Sigmoid colon (tissue), 7 donors: ENCODE measurements around the gene RBPJ. TPM values are rescaled to one million over a fixed set of nuclear protein-coding genes. Genes with fewer than 3 reads are reported as not detected.

Source experiments
- DNase-seq: peaks from one replicate; pipeline ENCODE4 v3.0.0-alpha.2; 2019
- H3K27ac ChIP-seq, 4 donors: fragments of 200-600 bp; sonication (generic); one replicate each; pipeline ENCODE4 v1.5.1; 2016 to 2019; ENCODE audit warnings: mild to moderate bottlenecking in 1 of 4
- H3K27me3 ChIP-seq, 3 donors: fragments of 200-600 bp; sonication (generic); one replicate each; pipeline ENCODE4 v1.5.1; 2019; ENCODE audit warnings: mild to moderate bottlenecking in 1 of 3
- H3K36me3 ChIP-seq, 4 donors: fragments of 200-600 bp; sonication (generic); one replicate each; pipeline ENCODE4 v1.5.1; 2016 to 2019
- H3K4me1 ChIP-seq, 4 donors: fragments of 200-600 bp; sonication (generic); one replicate each; pipeline ENCODE4 v1.5.1; 2017 to 2019
- H3K4me3 ChIP-seq, 4 donors: fragments of 200-600 bp; sonication (generic); one replicate each; pipeline ENCODE4 v1.5.1; 2017 to 2019; ENCODE audit warnings: mild to moderate bottlenecking in 2 of 4, moderate library complexity in 1 of 4
- H3K9me3 ChIP-seq, 4 donors: fragments of 200-600 bp in 3 of 4; sonication (generic) in 3 of 4; one replicate each; pipeline versions ENCODE4 v1.5.1 to v1.6.1; 2013 to 2019
- EP300 ChIP-seq, 4 donors: sonication (generic); formaldehyde crosslinking; IDR thresholded peaks; one replicate each; pipeline ENCODE4 v1.6.1; 2017; ENCODE audit warnings: antibody characterized with exemption in 4 of 4
- POLR2A ChIP-seq, 2 donors: fragments of 450-650 bp; IDR thresholded peaks; one replicate each; pipeline ENCODE4 v1.6.1; 2016; ENCODE audit warnings: antibody characterized with exemption in 2 of 2, mild to moderate bottlenecking in 2 of 2, moderate library complexity in 2 of 2
- POLR2AphosphoS5 ChIP-seq, 4 donors: sonication (generic); formaldehyde crosslinking; IDR thresholded peaks; one replicate each; pipeline ENCODE4 v1.6.1; 2017; ENCODE audit warnings: antibody characterized with exemption in 4 of 4
- WGBS, 2 donors: extraction: QIAGEN DNeasy Blood & Tissue Kit; methylation state at CpG; one replicate each; pipeline ENCODE4 v1.1.7; 2013; 5-methylcytosine and 5-hydroxymethylcytosine counted together
- intact Hi-C: fragments of 100-400 bp; cut with DNase I; formaldehyde crosslinking; loops from one replicate; pipeline ENCODE4 v1.15.1; 2023
- polyA plus RNA-seq, 3 donors: library from polyadenylated mRNA; stranded (reverse); fragments of 200-250 nt; gene quantifications; one replicate each; pipeline ENCODE4 v1.2.3, GENCODE V29; 2013
- total RNA-seq, 4 donors: library from RNA; depleted of rRNA; stranded (reverse); fragments of >200 nt; gene quantifications; one replicate each; pipeline ENCODE4 v1.1.0, GENCODE V29; 2016
- TF ChIP-seq, protein P1 (sequence below), 4 experiments: fragments of 450-650 bp in 3 of 4; fragments of 200-600 bp in 1 of 4; IDR thresholded peaks; one replicate each; pipeline ENCODE4 v1.5.1; 2016 to 2019; ENCODE audit warnings: antibody characterized with exemption in 4 of 4, mild to moderate bottlenecking in 3 of 4, moderate library complexity in 2 of 4
- donor health status: healthy with polysubstance abuse.
- donor health status: Bipolar disorder and iron deficiency.
- donor health status: healthy.

Gene RBPJ
- total and polyA plus RNA-seq, 7 donors, result 15.0 to 114 (median 78.4) TPM

DNA sequence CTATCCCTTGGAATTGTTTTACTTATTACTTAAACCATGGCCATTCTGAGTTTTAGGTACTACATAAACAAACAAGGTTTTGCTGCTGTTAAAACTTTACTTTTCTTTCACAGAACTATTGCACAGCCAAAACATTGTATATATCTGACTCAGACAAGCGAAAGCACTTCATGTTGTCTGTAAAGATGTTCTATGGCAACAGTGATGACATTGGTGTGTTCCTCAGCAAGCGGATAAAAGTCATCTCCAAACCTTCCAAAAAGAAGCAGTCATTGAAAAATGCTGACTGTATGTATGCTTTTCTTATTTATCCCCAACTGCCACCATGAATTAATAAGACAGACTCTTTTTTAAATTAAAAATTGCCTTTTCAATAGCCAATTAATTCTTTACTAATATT, 99.6 kb downstream of the RBPJ start:
- WGBS, 2 donors, result 91 to 95% methylated on average over 2 of the region's 2 CpGs
- Histone ChIP-seq H3K4me3 (no peak overlapping the region), H3K27me3 (no peaks in the 10 kb centered on the region), H3K36me3 (peaks cover 0 to 39% (median 0%) of the 10 kb centered on the region in 4 donors), H3K27ac (peak overlapping the region in 2 of 4 donors; percentile 66 to 68), H3K9me3 (no peaks in the 10 kb centered on the region), H3K4me1 (peaks cover 0 to 49% (median 21%) of the 10 kb centered on the region in 4 donors)
- intact Hi-C loops, result no loop called here
- no peak for DNase-seq
- TF ChIP-seq EP300 (IDR thresholded peaks at IDR 0.05), result no peak
- TF ChIP-seq POLR2AphosphoS5 (IDR thresholded peaks at IDR 0.05), result peak in 2 of 4 donors; percentile 8 to 11

DNA sequence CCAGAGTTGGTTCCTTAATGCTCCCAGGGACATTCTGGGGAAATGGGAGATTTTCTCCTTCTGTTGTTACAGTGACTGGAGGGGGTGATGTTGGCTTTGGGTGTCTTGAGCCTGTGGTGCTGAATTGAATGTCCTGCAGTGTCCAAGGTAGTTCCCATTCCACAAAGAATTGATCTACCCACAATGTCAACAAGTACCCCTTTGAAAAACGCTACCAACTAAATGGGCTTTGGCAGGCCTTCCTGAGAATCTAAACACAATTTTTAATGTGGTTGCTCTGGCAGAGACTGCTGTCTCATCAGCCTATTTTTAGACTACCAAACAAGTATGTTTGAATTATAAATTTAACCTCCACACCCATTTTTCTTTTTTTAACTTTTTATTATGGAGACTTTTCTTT, 100.1 kb downstream of the RBPJ start:
- Histone ChIP-seq H3K4me1 (peaks cover 0 to 44% (median 18%) of the 10 kb centered on the region in 4 donors), H3K9me3 (no peaks in the 10 kb centered on the region), H3K27me3 (no peaks in the 10 kb centered on the region), H3K4me3 (no peak overlapping the region), H3K36me3 (peaks cover 0 to 39% (median 0%) of the 10 kb centered on the region in 4 donors), H3K27ac (peak overlapping the region in 3 of 4 donors; percentile 15 to 68 (median 66))
- 51 to 71% methylated on average over 1 of the region's 1 CpG for WGBS, 2 donors
- TF ChIP-seq POLR2AphosphoS5 (IDR thresholded peaks at IDR 0.05) (peak in 2 of 4 donors; percentile 12 to 25), POLR2A (IDR thresholded peaks at IDR 0.05) (no peak), EP300 (IDR thresholded peaks at IDR 0.05) (no peak)
- TF ChIP-seq, protein P1, sequence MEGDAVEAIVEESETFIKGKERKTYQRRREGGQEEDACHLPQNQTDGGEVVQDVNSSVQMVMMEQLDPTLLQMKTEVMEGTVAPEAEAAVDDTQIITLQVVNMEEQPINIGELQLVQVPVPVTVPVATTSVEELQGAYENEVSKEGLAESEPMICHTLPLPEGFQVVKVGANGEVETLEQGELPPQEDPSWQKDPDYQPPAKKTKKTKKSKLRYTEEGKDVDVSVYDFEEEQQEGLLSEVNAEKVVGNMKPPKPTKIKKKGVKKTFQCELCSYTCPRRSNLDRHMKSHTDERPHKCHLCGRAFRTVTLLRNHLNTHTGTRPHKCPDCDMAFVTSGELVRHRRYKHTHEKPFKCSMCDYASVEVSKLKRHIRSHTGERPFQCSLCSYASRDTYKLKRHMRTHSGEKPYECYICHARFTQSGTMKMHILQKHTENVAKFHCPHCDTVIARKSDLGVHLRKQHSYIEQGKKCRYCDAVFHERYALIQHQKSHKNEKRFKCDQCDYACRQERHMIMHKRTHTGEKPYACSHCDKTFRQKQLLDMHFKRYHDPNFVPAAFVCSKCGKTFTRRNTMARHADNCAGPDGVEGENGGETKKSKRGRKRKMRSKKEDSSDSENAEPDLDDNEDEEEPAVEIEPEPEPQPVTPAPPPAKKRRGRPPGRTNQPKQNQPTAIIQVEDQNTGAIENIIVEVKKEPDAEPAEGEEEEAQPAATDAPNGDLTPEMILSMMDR (IDR thresholded peaks at IDR 0.05), result no peak
- no peak for DNase-seq
- intact Hi-C loops, result no loop called here

DNA sequence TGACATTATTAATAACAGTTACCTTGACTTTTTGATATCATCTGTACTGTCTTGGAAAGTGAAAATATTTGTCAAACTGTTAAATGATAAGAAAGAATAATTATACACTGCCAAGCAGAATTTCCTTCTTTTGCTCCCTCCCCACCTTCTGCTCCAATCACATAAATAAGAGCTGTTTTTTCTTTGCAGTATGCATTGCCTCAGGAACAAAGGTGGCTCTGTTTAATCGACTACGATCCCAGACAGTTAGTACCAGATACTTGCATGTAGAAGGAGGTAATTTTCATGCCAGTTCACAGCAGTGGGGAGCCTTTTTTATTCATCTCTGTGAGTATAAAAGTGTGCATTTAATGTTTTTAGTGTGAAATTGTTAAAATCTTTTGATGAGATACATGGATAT, 103.3 kb downstream of the RBPJ start:
- TF ChIP-seq POLR2A (IDR thresholded peaks at IDR 0.05), result no peak
- TF ChIP-seq, protein P1 (IDR thresholded peaks at IDR 0.05), result no peak
- TF ChIP-seq POLR2AphosphoS5 (IDR thresholded peaks at IDR 0.05), result no peak
- TF ChIP-seq EP300 (IDR thresholded peaks at IDR 0.05), result no peak
- Histone ChIP-seq H3K36me3 (peaks cover 0 to 49% (median 2%) of the 10 kb centered on the region in 4 donors), H3K9me3 (no peaks in the 10 kb centered on the region), H3K27me3 (no peaks in the 10 kb centered on the region), H3K4me1 (peaks cover 0 to 43% (median 17%) of the 10 kb centered on the region in 4 donors), H3K4me3 (no peak overlapping the region), H3K27ac (no peak overlapping the region)
- no peak for DNase-seq
- intact Hi-C loops, result no loop called here
- 24 to 71% methylated on average over 2 of the region's 2 CpGs for WGBS, 2 donors

DNA sequence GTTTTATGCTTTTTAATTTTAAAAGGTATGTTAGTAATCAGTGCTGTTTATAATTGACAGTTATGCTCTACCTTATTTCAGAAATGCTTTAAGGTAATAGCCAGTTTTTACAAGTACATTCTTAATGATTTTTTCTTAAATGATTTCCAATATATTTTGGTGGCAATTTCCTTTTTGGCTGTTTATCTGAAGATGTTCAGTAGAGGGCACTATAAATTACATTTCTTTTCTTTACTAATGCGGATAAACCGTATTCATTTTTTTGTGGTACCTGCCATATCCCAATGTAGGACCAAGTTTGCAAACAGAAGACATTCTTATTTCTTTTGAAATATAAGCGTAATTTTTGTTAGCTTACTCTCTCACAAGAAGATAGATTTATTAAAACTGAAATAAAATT, 104.0 kb downstream of the RBPJ start:
- no peak overlapping the region for H3K4me3 ChIP-seq
- DNase-seq, result no peak
- no peak overlapping the region for H3K27ac ChIP-seq
- no peaks in the 10 kb centered on the region for H3K27me3 ChIP-seq
- no peaks in the 10 kb centered on the region for H3K9me3 ChIP-seq
- peaks cover 0 to 56% (median 7%) of the 10 kb centered on the region in 4 donors for H3K36me3 ChIP-seq
- WGBS, 2 donors, result 97 to 98% methylated on average over 3 of the region's 3 CpGs
- intact Hi-C loops, result no loop called here
- H3K4me1 ChIP-seq, result peaks cover 0 to 38% (median 17%) of the 10 kb centered on the region in 4 donors
- TF ChIP-seq EP300 (IDR thresholded peaks at IDR 0.05) (no peak), POLR2AphosphoS5 (IDR thresholded peaks at IDR 0.05) (no peak), POLR2A (IDR thresholded peaks at IDR 0.05) (no peak)
- TF ChIP-seq, protein P1 (IDR thresholded peaks at IDR 0.05), result no peak

DNA sequence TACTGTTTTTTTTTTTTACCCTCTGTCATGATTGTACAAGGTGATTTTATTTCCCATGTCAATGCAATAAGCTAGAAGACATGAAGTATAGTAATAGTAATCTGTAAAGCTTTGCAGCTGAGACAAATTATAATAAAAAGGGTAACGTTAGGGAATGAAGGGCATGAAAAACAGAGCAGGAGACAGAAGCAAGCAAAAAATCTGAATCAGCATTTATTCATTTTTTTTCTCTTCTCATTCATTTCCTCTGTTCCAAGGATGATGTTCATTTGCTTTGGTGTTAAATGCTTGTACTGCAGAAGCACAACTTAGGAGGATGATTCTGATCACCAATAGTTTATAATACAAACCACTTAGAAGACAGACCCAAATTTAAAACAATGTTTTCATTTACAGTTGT, 105.1 kb downstream of the RBPJ start:
- peaks cover 0 to 28% (median 11%) of the 10 kb centered on the region in 4 donors for H3K4me1 ChIP-seq
- WGBS, 2 donors, result 92 to 95% methylated on average over 1 of the region's 1 CpG
- peaks cover 0 to 67% (median 9%) of the 10 kb centered on the region in 4 donors for H3K36me3 ChIP-seq
- no peak for DNase-seq
- H3K4me3 ChIP-seq, result no peak overlapping the region
- no peaks in the 10 kb centered on the region for H3K27me3 ChIP-seq
- intact Hi-C loops, result no loop called here
- no peak overlapping the region for H3K27ac ChIP-seq
- no peaks in the 10 kb centered on the region for H3K9me3 ChIP-seq
- no peak for TF ChIP-seq POLR2AphosphoS5 (IDR thresholded peaks at IDR 0.05)
- TF ChIP-seq, protein P1 (IDR thresholded peaks at IDR 0.05), result no peak
- no peak for TF ChIP-seq POLR2A (IDR thresholded peaks at IDR 0.05)
- no peak for TF ChIP-seq EP300 (IDR thresholded peaks at IDR 0.05)
